ENCODE results near the gene STARD10. TPM values are rescaled to one million over a fixed set of nuclear protein-coding genes. Genes with fewer than 3 reads are reported as not detected.

The STARD10 gene
- total RNA-seq, 2 experiments from 2014 or later = 10.4 to 12.9 TPM

- Histone ChIP-seq H3K9me3 (ENCODE audit: low read length) (no peaks in the 10 kb centered on the region), H3K4me1 (ENCODE audit: insufficient read depth, low read length, poor library complexity, severe bottlenecking) (peaks cover 25% of the 10 kb centered on the region), H2AFZ (ENCODE audit: low read length) (peak within 1 kb of the TSS; percentile 71), H3K36me3 (ENCODE audit: insufficient read depth, low read length) (no peaks in the 10 kb centered on the region), H4K20me1 (ENCODE audit: insufficient read depth, low read length) (no peaks in the 10 kb centered on the region), H3K4me2 (ENCODE audit: low read length) (peak within 1 kb of the TSS; percentile 98), H3K9me2 (ENCODE audit: insufficient read depth, low read length) (no peaks in the 10 kb centered on the region), H3K4me3 (ENCODE audit: low read depth, low read length, poor library complexity, severe bottlenecking) (peak within 1 kb of the TSS; percentile 89), H3K79me2 (ENCODE audit: insufficient read depth, low read depth, low read length) (peaks cover 8% of the 10 kb centered on the region; the same call in 1 of the 2 replicates), H3K27ac (ENCODE audit: low read depth, low read length, poor library complexity, severe bottlenecking) (peak within 1 kb of the TSS; percentile 47)
- intact Hi-C loops (cut with micrococcal nuclease; ENCODE audit: unreplicated experiment) = loop anchor here (1.0 to 2.0 kb wide), 2 partner anchors 27 to 40 kb away; no protein-coding TSS in a partner anchor
- peak; percentile 86 for DNase-seq (ENCODE audit: low spot score)
- POLR2A ChIA-PET = interaction anchor here (1.0 kb wide), 1 partner anchor 16 kb away, joined by 3 read pairs; no protein-coding TSS in a partner anchor
- CTCF ChIA-PET (ENCODE audit: unreplicated experiment) = no interaction called here
- TF ChIP-seq CTCF (conservative IDR thresholded peaks at IDR 0.05; ENCODE audit: low read length) (0 out of 2 replicates have a peak, but pooled peaks have one; percentile 29), EZH2phosphoT487 (IDR thresholded peaks at IDR 0.05; ENCODE audit: borderline replicate concordance, low read depth, low read length) (no peak)
- BruUV-seq (replicated peaks) = no TSS peak
These were observed 41.5 kb downstream of the STARD10 start, which contains the start of gene ARAP1 for GRCh38 chr11:72752088-72752914. Gene ARAP1 (minus strand): TSS chr11:72752408. CDS start chr11:72727128, 25,280 bp downstream.

- CTCF ChIA-PET (ENCODE audit: unreplicated experiment) = no interaction called here
- no peaks in the 10 kb centered on the region for H4K20me1 ChIP-seq (ENCODE audit: insufficient read depth, low read length)
These were observed 42.4 kb downstream of the STARD10 start for GRCh38 chr11:72751116-72752087.

More at GRCh38 chr11:72751116-72752087, 42.4 kb downstream of the STARD10 start:
- Histone ChIP-seq H3K36me3 (ENCODE audit: insufficient read depth, low read length) (no peaks in the 10 kb centered on the region), H3K9me2 (ENCODE audit: insufficient read depth, low read length) (no peaks in the 10 kb centered on the region), H3K9me3 (ENCODE audit: low read length) (no peaks in the 10 kb centered on the region), H3K27ac (ENCODE audit: low read depth, low read length, poor library complexity, severe bottlenecking) (peak overlapping the region; percentile 47), H3K79me2 (ENCODE audit: insufficient read depth, low read depth, low read length) (peaks cover 8% of the 10 kb centered on the region; the same call in 1 of the 2 replicates), H3K4me3 (ENCODE audit: low read depth, low read length, poor library complexity, severe bottlenecking) (peak overlapping the region; percentile 89), H3K4me2 (ENCODE audit: low read length) (peak overlapping the region; percentile 98), H2AFZ (ENCODE audit: low read length) (peak overlapping the region; percentile 71; the same call in 1 of the 2 replicates), H3K4me1 (ENCODE audit: insufficient read depth, low read length, poor library complexity, severe bottlenecking) (peaks cover 25% of the 10 kb centered on the region)
- POLR2A ChIA-PET = interaction anchor here (0.5 to 0.9 kb wide), 2 partner anchors 27 to 28 kb away, joined by 3 read pairs; no protein-coding TSS in a partner anchor
- BruUV-seq (replicated peaks) = no TSS peak
- intact Hi-C loops (cut with micrococcal nuclease; ENCODE audit: unreplicated experiment) = loop anchor here (1.0 to 2.0 kb wide), 2 partner anchors 26 to 41 kb away; no protein-coding TSS in a partner anchor
- peak; percentile 28 for DNase-seq (ENCODE audit: low spot score)
- TF ChIP-seq CTCF (conservative IDR thresholded peaks at IDR 0.05; ENCODE audit: low read length) (no peak), EZH2phosphoT487 (IDR thresholded peaks at IDR 0.05; ENCODE audit: borderline replicate concordance, low read depth, low read length) (no peak)

Data from OCI-LY7 (cell line).